Vagina (tissue), 2 donors: ENCODE results near the gene RNF144B.

Experiments used
- POLR2AphosphoS5 ChIP-seq, 2 donors: sonication (generic); formaldehyde crosslinking; IDR thresholded peaks; one replicate each; pipeline ENCODE4 v1.9.0; 2017; ENCODE audit warnings: antibody characterized with exemption in 2 of 2, mild to moderate bottlenecking in 2 of 2, low read depth in 1 of 2; ENCODE audit not compliant: insufficient read depth in 1 of 2
- TF ChIP-seq, protein P1 (sequence below), 3 experiments: fragments of 450-650 bp in 2 of 3; fragments of 200-600 bp in 1 of 3; sonication (generic) in 1 of 3; IDR thresholded peaks; one replicate each; pipeline ENCODE4 v1.5.1; 2017 to 2019; ENCODE audit warnings: antibody characterized with exemption in 3 of 3, mild to moderate bottlenecking in 2 of 3, moderate library complexity in 2 of 3

DNA sequence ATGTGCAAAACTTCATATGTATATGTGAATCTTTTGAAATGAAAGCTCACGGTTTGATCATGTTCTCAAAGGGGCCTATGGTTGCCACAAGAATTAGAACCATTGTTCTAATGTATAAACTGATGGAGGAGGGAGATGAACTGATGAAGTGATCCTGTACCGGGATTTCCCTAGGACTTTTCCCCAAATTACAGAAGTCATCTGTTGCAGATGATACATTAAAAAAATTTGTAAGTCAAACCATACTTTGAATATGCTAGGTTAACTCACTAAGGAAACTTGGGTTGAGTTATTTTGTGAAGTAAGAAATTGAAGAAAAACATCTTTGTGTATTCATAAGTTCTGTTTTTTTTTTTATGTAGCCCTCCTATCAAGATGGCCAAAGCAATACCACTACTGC is 33.9 kb upstream of the RNF144B start:
- TF ChIP-seq, protein P1, sequence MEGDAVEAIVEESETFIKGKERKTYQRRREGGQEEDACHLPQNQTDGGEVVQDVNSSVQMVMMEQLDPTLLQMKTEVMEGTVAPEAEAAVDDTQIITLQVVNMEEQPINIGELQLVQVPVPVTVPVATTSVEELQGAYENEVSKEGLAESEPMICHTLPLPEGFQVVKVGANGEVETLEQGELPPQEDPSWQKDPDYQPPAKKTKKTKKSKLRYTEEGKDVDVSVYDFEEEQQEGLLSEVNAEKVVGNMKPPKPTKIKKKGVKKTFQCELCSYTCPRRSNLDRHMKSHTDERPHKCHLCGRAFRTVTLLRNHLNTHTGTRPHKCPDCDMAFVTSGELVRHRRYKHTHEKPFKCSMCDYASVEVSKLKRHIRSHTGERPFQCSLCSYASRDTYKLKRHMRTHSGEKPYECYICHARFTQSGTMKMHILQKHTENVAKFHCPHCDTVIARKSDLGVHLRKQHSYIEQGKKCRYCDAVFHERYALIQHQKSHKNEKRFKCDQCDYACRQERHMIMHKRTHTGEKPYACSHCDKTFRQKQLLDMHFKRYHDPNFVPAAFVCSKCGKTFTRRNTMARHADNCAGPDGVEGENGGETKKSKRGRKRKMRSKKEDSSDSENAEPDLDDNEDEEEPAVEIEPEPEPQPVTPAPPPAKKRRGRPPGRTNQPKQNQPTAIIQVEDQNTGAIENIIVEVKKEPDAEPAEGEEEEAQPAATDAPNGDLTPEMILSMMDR (IDR thresholded peaks at IDR 0.05) = no peak
- no peak for TF ChIP-seq POLR2AphosphoS5 (IDR thresholded peaks at IDR 0.05; ENCODE audit: insufficient read depth in 1 of 2, low read depth in 1 of 2)
